HCT116 (cell line): Measurements from ENCODE around the gene MYLK. TPM values are rescaled to one million over a fixed set of nuclear protein-coding genes. Genes with fewer than 3 reads are reported as not detected.

Source experiments
- ATAC-seq: fragments of 200-7000 bp; cut with Tn5 transposase; 2 replicates; pipeline ENCODE4 v1.9.1; 2020; ENCODE audit warnings: mild to moderate bottlenecking, moderate library complexity
- BruUV-seq: library from RNA; stranded (reverse); fragments of 400-500 nt; replicated peaks from 2 replicates; lab custom pipeline; 2021; lab: Mats Ljungman, UMichigan
- CTCF ChIA-PET: fragments of 300-600 bp; sonication (Branson Sonifier 250); formaldehyde crosslinking; loops from one replicate; lab custom pipeline; 2021; ENCODE audit warnings: antibody characterized with exemption; lab: Charles Lee
- POLR2A ChIA-PET: fragments of 300-600, 350-600 bp; sonication (Branson Sonifier 250); formaldehyde crosslinking; loops from one replicate; lab custom pipeline; 2021; ENCODE audit warnings: antibody characterized with exemption; lab: Charles Lee
- RAD21 ChIA-PET, 2 experiments: fragments of 300-600 bp; sonication (Branson Sonifier 250); formaldehyde crosslinking; loops; one replicate each; lab custom pipeline; 2023; ENCODE audit warnings: low total read pairs in 2 of 2; ENCODE audit not compliant: uncharacterized antibody in 2 of 2, unreplicated experiment in 2 of 2, low non-redundant PET in 1 of 2; lab: Charles Lee
- DNase-seq: peaks from one replicate; pipeline ENCODE4 v3.0.0-alpha.2; 2010; ENCODE audit warnings: low read depth, low spot score
- H2AFZ ChIP-seq: fragments of 200-600 bp; shearing (Covaris generic), sonication (generic); 2 replicates; pipeline ENCODE4 v1.6.1; 2017; ENCODE audit warnings: low read depth, mixed run types, mixed read lengths, antibody characterized with exemption, low read length; ENCODE audit not compliant: poor library complexity, severe bottlenecking
- H3K27ac ChIP-seq: 2 replicates; pipeline ENCODE4 v1.5.1; 2012; ENCODE audit warnings: low read depth, low read length
- H3K27me3 ChIP-seq: fragments of 200-600 bp; sonication (generic); 2 replicates; pipeline ENCODE4 v1.6.1; 2016; ENCODE audit warnings: mixed run types, low read length, mixed read lengths; ENCODE audit not compliant: insufficient read depth
- H3K36me3 ChIP-seq, 2 experiments: fragments of 200-500 bp in 1 of 2; fragments of 200-600 bp in 1 of 2; sonication (Bioruptor generic) in 1 of 2; sonication (generic) in 1 of 2; 2 replicates each; pipeline versions ENCODE4 v1.5.1 to v1.6.1; 2014 to 2016; ENCODE audit warnings: low read length in 2 of 2, inconsistent platforms in 1 of 2, mixed read lengths in 1 of 2, mixed run types in 1 of 2; ENCODE audit not compliant: insufficient read depth in 2 of 2, control insufficient read depth in 1 of 2
- H3K4me1 ChIP-seq, 2 experiments: fragments of 200-600 bp in 1 of 2; sonication (generic) in 1 of 2; 2 replicates each; pipeline versions ENCODE4 v1.5.1 to v1.6.1; 2012 to 2017; ENCODE audit warnings: low read length in 2 of 2, inconsistent platforms in 1 of 2, mild to moderate bottlenecking in 1 of 2, mixed read lengths in 1 of 2, mixed run types in 1 of 2, moderate library complexity in 1 of 2; ENCODE audit not compliant: insufficient read depth in 2 of 2, control insufficient read depth in 1 of 2
- H3K4me2 ChIP-seq: fragments of 200-600 bp; sonication (generic); 2 replicates; pipeline ENCODE4 v1.6.1; 2017; ENCODE audit warnings: mixed run types, low read length, mixed read lengths
- H3K4me3 ChIP-seq, 2 experiments: fragments of 200-600 bp in 1 of 2; sonication (generic) in 1 of 2; replicated peaks in 1 of 2; 2 replicates each; pipeline ENCODE4 v1.5.1; 2011 to 2016; ENCODE audit warnings: low read length in 2 of 2, control low read depth in 1 of 2, low read depth in 1 of 2, mild to moderate bottlenecking in 1 of 2, mixed read lengths in 1 of 2, mixed run types in 1 of 2
- H3K79me2 ChIP-seq: fragments of 200-600 bp; sonication (generic); 2 replicates; pipeline ENCODE4 v1.6.1; 2017; ENCODE audit warnings: mild to moderate bottlenecking, mixed run types, low read length, moderate library complexity, mixed read lengths; ENCODE audit not compliant: insufficient read depth
- H3K9ac ChIP-seq: fragments of 200-600 bp; sonication (generic); 2 replicates; pipeline ENCODE4 v1.6.1; 2016; ENCODE audit warnings: low read length, mixed read lengths
- H3K9me2 ChIP-seq: fragments of 200-600 bp; sonication (generic), shearing (Covaris generic); 2 replicates; pipeline ENCODE4 v1.6.1; 2017; ENCODE audit warnings: mixed run types, mild to moderate bottlenecking, moderate library complexity; ENCODE audit not compliant: insufficient read depth
- H3K9me3 ChIP-seq, 2 experiments: fragments of 200-500 bp in 1 of 2; fragments of 200-600 bp in 1 of 2; sonication (Bioruptor generic) in 1 of 2; sonication (generic) in 1 of 2; 2 replicates each; pipeline ENCODE4 v1.6.1; 2014 to 2017; ENCODE audit warnings: low read length in 2 of 2, mixed read lengths in 2 of 2, inconsistent platforms in 1 of 2, low read depth in 1 of 2, mild to moderate bottlenecking in 1 of 2, mixed run types in 1 of 2, moderate library complexity in 1 of 2; ENCODE audit not compliant: control insufficient read depth in 1 of 2, insufficient read depth in 1 of 2
- H4K20me1 ChIP-seq: fragments of 200-600 bp; sonication (generic), shearing (Covaris generic); 2 replicates; pipeline ENCODE4 v1.6.1; 2017; ENCODE audit warnings: mixed run types, mild to moderate bottlenecking, moderate library complexity; ENCODE audit not compliant: insufficient read depth
- CBX3 ChIP-seq: IDR thresholded peaks from 2 replicates; pipeline ENCODE4 v1.6.1; 2012; ENCODE audit warnings: low read depth
- CEBPB ChIP-seq: IDR thresholded peaks from 2 replicates; pipeline ENCODE4 v1.6.1; 2012; ENCODE audit warnings: low read depth
- EGR1 ChIP-seq: IDR thresholded peaks from 2 replicates; pipeline ENCODE4 v1.6.1; 2012; ENCODE audit warnings: low read depth
- ELF1 ChIP-seq: IDR thresholded peaks from 2 replicates; pipeline ENCODE4 v1.6.1; 2012; ENCODE audit warnings: low read depth, borderline replicate concordance
- EZH2phosphoT487 ChIP-seq: fragments of 200-600 bp; IDR thresholded peaks from 2 replicates; pipeline ENCODE4 v1.6.1; 2018; ENCODE audit warnings: antibody characterized with exemption, borderline replicate concordance
- FOSL1 ChIP-seq: IDR thresholded peaks from 2 replicates; pipeline ENCODE4 v1.6.1; 2012; ENCODE audit warnings: low read depth
- JUND ChIP-seq: IDR thresholded peaks from 2 replicates; pipeline ENCODE4 v1.6.1; 2012
- POLR2A ChIP-seq: IDR thresholded peaks from 2 replicates; pipeline ENCODE4 v1.7.0; 2011; ENCODE audit warnings: borderline replicate concordance; ENCODE audit not compliant: insufficient read depth, insufficient read length; ENCODE audit errors: extremely low read depth
- POLR2AphosphoS5 ChIP-seq: IDR thresholded peaks from 2 replicates; pipeline ENCODE4 v1.6.1; 2011; ENCODE audit warnings: mild to moderate bottlenecking, low read depth, low read length, moderate library complexity
- RAD21 ChIP-seq: IDR thresholded peaks from 2 replicates; pipeline ENCODE4 v1.6.1; 2012; ENCODE audit warnings: low read depth, mild to moderate bottlenecking
- SIN3A ChIP-seq: IDR thresholded peaks from 2 replicates; pipeline ENCODE4 v1.6.1; 2012; ENCODE audit warnings: low read depth
- SRF ChIP-seq: IDR thresholded peaks from 2 replicates; pipeline ENCODE4 v1.6.1; 2012; ENCODE audit warnings: low read depth
- TCF7L2 ChIP-seq: IDR thresholded peaks from 2 replicates; pipeline ENCODE4 v1.7.0; 2011; ENCODE audit warnings: borderline replicate concordance, inconsistent platforms; ENCODE audit not compliant: insufficient read depth, insufficient read length; ENCODE audit errors: extremely low read depth
- ZFX ChIP-seq: fragments of 450-650 bp; IDR thresholded peaks from 2 replicates; pipeline ENCODE4 v1.6.1; 2017
- ZNF274 ChIP-seq: fragments of 200-500 bp; sonication (Bioruptor generic); IDR thresholded peaks from 2 replicates; pipeline ENCODE4 v1.6.1; 2014; ENCODE audit warnings: mild to moderate bottlenecking, low read depth, low read length, inconsistent platforms
- intact Hi-C: fragments of 100-400 bp; cut with micrococcal nuclease; formaldehyde crosslinking; loops from 2 replicates; pipeline ENCODE4 v1.10.0; 2022
- total RNA-seq: library from RNA; stranded (reverse); gene quantifications from one replicate; pipeline ENCODE4 v1.2.1, GENCODE V29; 2021; ENCODE audit not compliant: unreplicated experiment
- TF ChIP-seq, protein P1 (sequence below): IDR thresholded peaks from 2 replicates; pipeline ENCODE4 v1.6.1; 2012
- TF ChIP-seq, protein P2 (sequence below), 3 experiments: fragments of 200-600 bp in 1 of 3; sonication (generic) in 1 of 3; IDR thresholded peaks in 2 of 3; conservative IDR thresholded peaks in 1 of 3; 2 replicates each; pipeline ENCODE4 v1.5.1; 2012 to 2017; ENCODE audit warnings: low read depth in 2 of 3, low read length in 2 of 3, antibody characterized with exemption in 1 of 3, borderline replicate concordance in 1 of 3, control low read depth in 1 of 3, mild to moderate bottlenecking in 1 of 3, mixed read lengths in 1 of 3, mixed run types in 1 of 3, moderate library complexity in 1 of 3; ENCODE audit not compliant: insufficient read depth in 1 of 3
- TF ChIP-seq, protein P3 (sequence below): IDR thresholded peaks from 2 replicates; pipeline ENCODE4 v1.6.1; 2012; ENCODE audit warnings: low read depth

Gene MYLK
- total RNA-seq, 1 experiment from 2014 or later = 3.8 TPM

DNA sequence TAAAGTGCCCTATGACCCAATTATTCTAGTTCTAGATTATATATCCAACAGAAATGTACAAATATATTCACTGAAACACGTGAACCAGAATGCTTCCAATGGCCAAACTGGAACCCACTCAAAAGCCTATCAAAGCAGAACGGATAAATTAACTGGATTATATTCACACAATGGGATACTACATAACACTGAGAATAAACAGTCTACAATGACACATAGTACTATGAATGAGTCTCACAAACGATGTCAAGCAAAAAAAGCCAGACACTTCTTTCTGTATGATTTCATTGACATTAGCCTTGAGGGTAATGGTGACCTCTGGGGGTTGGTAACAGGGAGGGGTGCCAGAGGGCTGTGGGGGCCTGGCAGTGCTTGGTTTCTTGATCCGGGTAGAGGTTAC, 248.4 kb downstream of the MYLK start:
- no peaks in the 10 kb centered on the region for H3K79me2 ChIP-seq
- ChIA-PET CTCF (no interaction called here), RAD21 (no interaction called here), POLR2A (no interaction called here)
- no peaks in the 10 kb centered on the region for H3K9me2 ChIP-seq
- BruUV-seq = no TSS peak
- no peaks in the 10 kb centered on the region for H3K27me3 ChIP-seq
- no peak for DNase-seq
- no peaks in the 10 kb centered on the region for H4K20me1 ChIP-seq
- H3K27ac ChIP-seq = no peak overlapping the region
- peaks cover 0 to 12% of the 10 kb centered on the region in 2 experiments; a peak in 2 of 4 replicates for H3K4me1 ChIP-seq
- ATAC-seq = no peak
- H3K36me3 ChIP-seq = no peaks in the 10 kb centered on the region
- H3K4me3 ChIP-seq = no peak overlapping the region
- H3K4me2 ChIP-seq = no peak overlapping the region
- no peaks in the 10 kb centered on the region for H3K9me3 ChIP-seq
- H3K9ac ChIP-seq = no peak overlapping the region
- H2AFZ ChIP-seq = no peak overlapping the region
- TF ChIP-seq, protein P1, sequence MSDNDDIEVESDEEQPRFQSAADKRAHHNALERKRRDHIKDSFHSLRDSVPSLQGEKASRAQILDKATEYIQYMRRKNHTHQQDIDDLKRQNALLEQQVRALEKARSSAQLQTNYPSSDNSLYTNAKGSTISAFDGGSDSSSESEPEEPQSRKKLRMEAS = no peak
- TF ChIP-seq ELF1 (no peak), EGR1 (no peak), RAD21 (no peak), FOSL1 (no peak), SRF (no peak)
- intact Hi-C loops = no loop called here

DNA sequence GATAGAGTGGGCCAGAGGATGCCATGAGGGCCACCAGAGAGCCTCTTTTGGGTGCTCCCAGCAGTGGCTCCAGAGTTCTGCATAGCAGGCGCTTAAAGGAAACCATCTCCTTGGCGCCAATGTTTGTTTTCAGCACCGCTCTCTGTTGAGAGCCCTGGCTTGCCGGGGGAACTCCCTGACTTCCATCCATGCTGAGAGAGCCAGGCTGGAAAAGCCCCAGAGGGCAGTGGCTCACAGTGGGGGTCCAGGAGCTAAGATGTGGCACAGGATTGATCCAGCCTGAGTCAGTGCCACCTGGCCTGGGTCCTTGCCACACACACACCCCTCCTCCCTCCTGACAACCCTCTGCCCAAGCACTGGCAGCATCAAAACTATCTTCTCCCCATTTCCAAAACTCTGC, 248.9 kb downstream of the MYLK start:
- no peaks in the 10 kb centered on the region for H3K9me3 ChIP-seq
- H2AFZ ChIP-seq = no peak overlapping the region
- CTCF ChIA-PET = no interaction called here
- H3K27me3 ChIP-seq = no peaks in the 10 kb centered on the region
- H3K36me3 ChIP-seq = no peaks in the 10 kb centered on the region
- no peak overlapping the region for H3K4me2 ChIP-seq
- no peak overlapping the region for H3K4me3 ChIP-seq
- POLR2A ChIA-PET = no interaction called here
- RAD21 ChIA-PET = no interaction called here
- H3K27ac ChIP-seq = no peak overlapping the region
- peaks cover 0 to 12% of the 10 kb centered on the region in 2 experiments; a peak in 2 of 4 replicates for H3K4me1 ChIP-seq
- intact Hi-C loops = no loop called here
- no peak overlapping the region for H3K9ac ChIP-seq
- ATAC-seq (no peak), DNase-seq (no peak)
- BruUV-seq = no TSS peak
- H4K20me1 ChIP-seq = no peaks in the 10 kb centered on the region
- H3K9me2 ChIP-seq = no peaks in the 10 kb centered on the region
- H3K79me2 ChIP-seq = no peaks in the 10 kb centered on the region
- TF ChIP-seq CEBPB (no peak), SRF (no peak), CBX3 (no peak), POLR2A (no peak), SIN3A (no peak), EZH2phosphoT487 (no peak), RAD21 (no peak), ZFX (no peak), ZNF274 (no peak), JUND (no peak), TCF7L2 (no peak), POLR2AphosphoS5 (no peak)
- TF ChIP-seq, protein P1 = no peak
- TF ChIP-seq, protein P2, sequence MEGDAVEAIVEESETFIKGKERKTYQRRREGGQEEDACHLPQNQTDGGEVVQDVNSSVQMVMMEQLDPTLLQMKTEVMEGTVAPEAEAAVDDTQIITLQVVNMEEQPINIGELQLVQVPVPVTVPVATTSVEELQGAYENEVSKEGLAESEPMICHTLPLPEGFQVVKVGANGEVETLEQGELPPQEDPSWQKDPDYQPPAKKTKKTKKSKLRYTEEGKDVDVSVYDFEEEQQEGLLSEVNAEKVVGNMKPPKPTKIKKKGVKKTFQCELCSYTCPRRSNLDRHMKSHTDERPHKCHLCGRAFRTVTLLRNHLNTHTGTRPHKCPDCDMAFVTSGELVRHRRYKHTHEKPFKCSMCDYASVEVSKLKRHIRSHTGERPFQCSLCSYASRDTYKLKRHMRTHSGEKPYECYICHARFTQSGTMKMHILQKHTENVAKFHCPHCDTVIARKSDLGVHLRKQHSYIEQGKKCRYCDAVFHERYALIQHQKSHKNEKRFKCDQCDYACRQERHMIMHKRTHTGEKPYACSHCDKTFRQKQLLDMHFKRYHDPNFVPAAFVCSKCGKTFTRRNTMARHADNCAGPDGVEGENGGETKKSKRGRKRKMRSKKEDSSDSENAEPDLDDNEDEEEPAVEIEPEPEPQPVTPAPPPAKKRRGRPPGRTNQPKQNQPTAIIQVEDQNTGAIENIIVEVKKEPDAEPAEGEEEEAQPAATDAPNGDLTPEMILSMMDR (IDR thresholded peaks at IDR 0.05 in 2 of 3, conservative IDR thresholded peaks at IDR 0.05 in 1 of 3; ENCODE audit: borderline replicate concordance in 1 of 3, insufficient read depth in 1 of 3, low read depth in 2 of 3, low read length in 2 of 3) = no peak
- TF ChIP-seq, protein P3, sequence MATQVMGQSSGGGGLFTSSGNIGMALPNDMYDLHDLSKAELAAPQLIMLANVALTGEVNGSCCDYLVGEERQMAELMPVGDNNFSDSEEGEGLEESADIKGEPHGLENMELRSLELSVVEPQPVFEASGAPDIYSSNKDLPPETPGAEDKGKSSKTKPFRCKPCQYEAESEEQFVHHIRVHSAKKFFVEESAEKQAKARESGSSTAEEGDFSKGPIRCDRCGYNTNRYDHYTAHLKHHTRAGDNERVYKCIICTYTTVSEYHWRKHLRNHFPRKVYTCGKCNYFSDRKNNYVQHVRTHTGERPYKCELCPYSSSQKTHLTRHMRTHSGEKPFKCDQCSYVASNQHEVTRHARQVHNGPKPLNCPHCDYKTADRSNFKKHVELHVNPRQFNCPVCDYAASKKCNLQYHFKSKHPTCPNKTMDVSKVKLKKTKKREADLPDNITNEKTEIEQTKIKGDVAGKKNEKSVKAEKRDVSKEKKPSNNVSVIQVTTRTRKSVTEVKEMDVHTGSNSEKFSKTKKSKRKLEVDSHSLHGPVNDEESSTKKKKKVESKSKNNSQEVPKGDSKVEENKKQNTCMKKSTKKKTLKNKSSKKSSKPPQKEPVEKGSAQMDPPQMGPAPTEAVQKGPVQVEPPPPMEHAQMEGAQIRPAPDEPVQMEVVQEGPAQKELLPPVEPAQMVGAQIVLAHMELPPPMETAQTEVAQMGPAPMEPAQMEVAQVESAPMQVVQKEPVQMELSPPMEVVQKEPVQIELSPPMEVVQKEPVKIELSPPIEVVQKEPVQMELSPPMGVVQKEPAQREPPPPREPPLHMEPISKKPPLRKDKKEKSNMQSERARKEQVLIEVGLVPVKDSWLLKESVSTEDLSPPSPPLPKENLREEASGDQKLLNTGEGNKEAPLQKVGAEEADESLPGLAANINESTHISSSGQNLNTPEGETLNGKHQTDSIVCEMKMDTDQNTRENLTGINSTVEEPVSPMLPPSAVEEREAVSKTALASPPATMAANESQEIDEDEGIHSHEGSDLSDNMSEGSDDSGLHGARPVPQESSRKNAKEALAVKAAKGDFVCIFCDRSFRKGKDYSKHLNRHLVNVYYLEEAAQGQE = no peak
